ENCODE measurements around the gene MSANTD3.
"Not testable (repeated sequence)": the region's sequence is repeated elsewhere in the genome, so short reads cannot be mapped to it uniquely, and the experiment has no call there.

The MSANTD3 gene, protein sequence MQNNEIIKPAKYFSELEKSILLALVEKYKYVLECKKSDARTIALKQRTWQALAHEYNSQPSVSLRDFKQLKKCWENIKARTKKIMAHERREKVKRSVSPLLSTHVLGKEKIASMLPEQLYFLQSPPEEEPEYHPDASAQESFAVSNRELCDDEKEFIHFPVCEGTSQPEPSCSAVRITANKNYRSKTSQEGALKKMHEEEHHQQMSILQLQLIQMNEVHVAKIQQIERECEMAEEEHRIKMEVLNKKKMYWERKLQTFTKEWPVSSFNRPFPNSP

DNA sequence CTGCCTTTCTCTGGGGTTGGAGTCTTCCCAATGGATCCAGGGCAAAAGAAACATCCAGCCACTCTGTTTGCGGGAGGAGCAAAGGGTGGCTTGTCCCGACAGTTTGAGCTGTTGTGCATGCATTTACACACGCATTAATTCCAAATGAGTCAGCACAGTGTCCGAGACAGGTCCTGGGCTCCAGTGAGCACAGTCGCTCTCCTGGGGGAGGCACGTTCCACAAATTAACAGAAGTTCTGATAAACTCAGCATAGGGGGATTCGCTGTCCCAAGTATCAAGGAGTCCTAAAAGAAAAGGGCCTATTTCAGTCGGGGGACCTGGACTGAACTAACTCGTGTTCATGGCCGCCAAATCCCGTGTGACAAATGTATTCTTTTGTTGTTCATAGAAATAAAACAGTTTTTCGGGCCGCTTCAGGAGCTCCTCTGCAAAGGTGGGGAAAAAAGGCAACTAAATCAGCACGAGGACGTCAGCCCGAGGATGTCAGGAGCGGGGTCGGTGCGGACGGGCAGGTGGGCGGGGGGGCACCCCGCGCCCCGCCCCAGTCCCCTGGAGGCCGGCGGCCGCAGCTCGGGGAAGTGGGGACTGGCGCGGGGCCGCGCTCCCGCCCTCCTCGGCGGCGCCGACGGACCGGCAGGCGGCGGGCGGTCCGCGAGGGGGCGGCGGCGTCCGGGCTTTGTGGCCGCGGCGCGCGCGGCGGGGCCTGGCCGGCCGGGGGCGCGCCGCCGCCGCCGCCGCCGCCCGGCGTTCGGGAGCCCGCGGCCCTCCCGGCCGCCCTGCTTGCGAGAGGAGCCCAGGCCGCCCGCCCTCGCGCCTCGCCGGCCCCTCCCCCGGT, at the start of gene MSANTD3:
TSS of gene MSANTD3 (plus strand) at position 614 of the 836 bp plus-strand sequence. CDS start 14,796 bp downstream, outside the sequence.
- no peak for DNase-seq (ENCODE audit: low read depth)

DNA sequence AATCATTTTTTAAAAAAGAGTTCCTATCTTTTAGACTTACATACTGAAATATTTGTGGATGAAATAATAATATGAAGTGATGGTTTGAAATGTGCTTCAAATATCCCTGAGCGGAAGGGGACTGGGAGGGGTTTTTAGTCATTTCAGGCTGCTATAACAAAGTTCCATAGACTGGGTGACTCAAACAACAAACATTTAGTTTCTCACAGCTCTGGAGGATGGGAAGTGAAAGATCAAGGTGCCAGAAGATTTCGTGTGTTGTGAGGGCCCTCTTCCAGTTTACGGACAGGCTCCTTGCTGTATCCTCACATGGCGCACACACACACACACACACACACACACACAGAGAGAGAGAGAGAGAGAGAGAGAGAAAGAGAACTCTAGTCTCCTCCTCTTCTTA, 47.1 kb upstream of the MSANTD3 start:
- no peak for DNase-seq (ENCODE audit: low read depth)

DNA sequence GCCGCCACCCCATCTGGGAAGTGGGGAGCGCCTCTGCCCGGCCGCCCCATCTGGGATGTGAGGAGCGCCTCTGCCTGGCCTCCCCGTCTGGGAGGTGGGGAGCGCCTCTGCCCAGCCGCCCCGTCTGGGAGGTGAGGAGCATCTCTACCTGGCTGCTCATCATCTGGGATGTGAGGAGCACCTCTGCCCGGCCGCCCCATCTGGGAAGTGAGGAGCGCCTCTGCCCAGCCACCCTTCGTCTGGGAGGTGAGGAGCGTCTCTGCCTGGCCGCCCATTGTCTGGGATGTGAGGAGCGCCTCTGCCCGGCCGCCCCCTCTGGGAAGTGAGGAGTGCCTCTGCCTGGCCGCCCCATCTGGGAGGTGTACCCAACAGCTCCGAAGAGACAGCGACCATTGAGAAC, 34.0 kb upstream of the MSANTD3 start:
- DNase-seq (ENCODE audit: low read depth), result not testable (repeated sequence)

DNA sequence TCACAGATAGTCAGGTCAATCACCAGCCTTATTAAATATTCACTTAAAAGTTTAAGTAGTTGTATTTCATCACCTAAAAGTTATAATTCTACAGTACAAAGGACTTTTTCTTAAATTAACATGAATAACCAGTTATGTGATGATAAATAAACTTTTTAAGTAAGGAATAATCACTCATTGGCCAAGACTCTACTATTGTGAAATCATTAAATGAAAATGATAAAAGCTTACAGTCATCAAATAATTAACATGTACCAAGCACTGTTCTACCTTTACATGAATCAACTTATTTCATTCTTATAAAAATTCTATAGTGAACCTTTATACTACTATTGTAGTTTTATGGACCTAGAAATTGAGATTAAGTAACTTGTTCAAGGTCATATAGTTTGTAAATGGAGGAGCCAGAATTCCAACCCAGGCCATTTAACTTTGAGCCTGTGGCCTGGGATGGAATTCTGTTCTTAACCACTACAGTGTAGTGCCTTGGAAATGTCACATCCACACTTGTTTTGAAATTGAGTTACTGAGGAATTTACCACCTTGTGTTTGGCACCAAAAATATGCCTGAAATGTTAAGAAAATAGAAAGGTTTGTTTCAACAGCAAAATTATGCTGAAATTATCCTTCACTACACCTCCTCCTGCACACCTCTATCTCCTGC, 32.8 kb upstream of the MSANTD3 start:
- no peak for DNase-seq (ENCODE audit: low read depth)

DNA sequence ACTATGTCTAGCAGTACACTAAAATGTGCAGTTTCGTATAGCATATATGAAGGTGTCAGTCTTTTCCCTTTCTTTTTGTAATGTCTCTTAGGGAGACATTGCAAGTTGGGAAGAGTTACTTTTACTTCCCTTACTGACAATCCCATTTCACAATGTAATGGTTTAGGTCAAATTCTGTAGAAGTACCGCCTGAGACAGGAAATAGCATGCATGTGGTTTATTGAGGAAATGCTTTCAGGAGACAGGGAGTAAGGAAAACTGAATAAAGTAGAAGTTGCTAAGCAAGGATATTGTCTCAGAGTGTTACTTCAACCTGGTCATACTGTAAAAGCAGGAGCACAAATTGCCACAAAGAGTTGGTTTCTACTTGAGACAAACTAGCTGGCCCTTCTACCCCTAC, 32.1 kb upstream of the MSANTD3 start:
- DNase-seq (ENCODE audit: low read depth), result no peak

DNA sequence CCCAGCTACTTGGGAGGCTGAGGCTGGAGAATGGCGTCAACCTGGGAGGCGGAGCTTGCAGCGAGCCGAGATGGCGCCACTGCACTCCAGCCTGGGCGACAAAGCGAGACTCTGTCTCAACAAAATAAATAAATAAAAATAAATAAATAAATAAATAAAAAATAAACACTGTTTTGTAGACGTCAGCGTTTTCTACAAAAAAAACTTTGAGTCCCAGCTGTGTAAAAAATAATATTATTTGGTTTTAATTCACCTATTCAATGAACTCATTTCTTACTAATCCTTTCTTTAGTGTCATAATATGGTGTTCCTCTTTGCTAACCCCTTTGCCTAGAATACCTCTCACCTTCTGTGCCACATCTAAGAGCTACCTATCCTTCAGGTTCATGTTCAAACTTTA, 30.2 kb upstream of the MSANTD3 start:
- DNase-seq (ENCODE audit: low read depth), result no peak

DNA sequence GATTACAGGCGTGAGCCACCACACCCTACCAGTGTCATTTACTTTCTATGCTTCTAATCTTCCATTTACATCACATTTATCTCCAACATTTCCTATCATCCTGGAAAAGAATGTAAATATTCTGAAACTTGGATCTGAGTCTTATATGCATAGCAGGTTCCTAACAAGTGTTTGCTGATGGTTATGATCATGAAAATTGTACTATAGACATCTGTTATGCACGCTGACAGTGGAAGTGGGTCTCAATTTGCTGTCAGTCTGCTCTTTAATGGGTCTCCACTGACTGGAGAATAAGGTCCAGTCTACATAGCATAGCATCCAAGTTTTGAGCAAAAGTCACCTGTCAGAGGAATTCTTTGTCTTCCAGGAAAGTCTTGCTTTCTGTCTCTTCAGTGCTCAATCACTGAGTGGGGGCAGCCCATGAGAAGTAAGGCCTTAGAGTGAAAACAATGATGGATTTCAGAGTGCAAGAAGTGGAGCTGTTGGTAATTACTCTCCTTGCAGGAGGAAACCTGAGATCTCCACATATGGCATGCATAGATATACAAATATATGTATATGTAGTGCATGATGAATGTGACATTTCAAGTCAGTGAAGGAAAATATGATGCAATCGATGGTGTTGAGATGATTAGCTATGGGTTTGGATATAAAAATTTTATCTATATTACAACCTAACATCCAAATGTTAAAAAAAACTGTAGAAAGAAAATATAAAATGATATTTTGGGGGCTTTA, 29.2 kb upstream of the MSANTD3 start:
- no peak for DNase-seq (ENCODE audit: low read depth)

DNA sequence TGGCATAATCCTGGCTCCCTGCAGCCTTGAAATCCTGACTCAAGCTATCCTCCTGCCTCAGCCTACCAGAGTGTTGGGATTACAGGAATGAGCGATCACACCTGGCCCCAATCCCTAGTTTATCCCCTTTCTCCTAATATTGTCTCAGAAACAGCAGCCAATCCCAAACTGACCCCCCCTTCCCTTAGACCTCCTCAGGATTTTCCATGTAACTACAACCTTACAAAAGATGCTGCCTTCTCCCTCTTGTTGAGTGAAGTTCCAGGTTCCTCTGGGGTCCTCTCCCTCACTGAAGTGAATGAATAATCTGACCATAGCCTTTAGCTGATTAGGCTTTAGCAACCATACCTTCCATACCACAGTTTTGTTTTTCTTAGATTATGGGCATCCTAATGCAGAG, 25.9 kb upstream of the MSANTD3 start:
- no peak for DNase-seq (ENCODE audit: low read depth)

DNA sequence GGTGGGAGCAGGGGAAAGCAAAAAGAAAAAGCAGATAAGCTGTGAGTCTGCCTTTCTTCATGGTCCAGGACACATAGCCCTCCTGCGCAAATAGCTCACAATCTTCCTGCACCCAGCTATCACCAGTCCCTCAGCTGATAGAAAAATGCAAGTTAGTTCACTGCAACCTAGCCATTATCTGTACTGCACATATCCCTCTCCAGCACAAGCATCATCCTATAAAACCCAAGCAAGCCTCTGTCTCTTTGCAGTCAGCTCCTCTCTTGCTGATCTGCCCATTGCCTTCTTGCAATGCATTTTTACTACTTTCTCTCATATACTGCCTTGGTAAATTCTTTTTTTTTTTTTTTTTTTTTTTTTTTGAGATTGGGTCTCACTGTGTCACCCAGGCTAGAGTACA, 20.0 kb upstream of the MSANTD3 start:
- no peak for DNase-seq (ENCODE audit: low read depth)

DNA sequence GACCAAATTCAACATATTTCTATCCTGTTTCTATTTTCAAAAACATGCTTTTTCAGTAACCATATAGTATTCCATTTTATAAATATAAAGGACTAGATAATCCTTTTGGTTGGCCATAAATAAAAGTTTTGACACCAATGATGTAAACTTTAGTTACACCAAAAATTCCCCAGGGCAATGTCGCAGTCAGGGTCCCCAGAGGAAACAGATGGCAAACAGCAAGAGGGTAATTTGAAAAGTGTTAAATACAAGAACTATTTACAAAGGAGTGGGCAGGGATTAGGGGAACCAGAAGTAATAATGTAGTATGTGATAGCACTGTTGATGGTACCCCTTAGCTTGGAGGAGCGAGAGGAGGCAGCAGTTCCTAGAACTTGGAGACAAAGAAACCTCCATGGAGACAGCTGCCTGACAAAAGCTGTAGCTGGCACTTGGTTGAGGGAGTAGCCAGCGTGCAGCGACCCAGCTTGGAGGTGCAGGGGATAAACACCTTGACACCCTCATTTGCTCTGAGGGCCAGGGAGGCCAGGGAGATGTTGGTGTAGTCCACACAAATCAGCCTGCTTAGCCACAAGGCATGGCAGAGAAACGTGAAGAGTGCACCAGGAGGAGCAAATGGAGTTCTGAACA, 18.3 kb upstream of the MSANTD3 start:
- no peak for DNase-seq (ENCODE audit: low read depth)

DNA sequence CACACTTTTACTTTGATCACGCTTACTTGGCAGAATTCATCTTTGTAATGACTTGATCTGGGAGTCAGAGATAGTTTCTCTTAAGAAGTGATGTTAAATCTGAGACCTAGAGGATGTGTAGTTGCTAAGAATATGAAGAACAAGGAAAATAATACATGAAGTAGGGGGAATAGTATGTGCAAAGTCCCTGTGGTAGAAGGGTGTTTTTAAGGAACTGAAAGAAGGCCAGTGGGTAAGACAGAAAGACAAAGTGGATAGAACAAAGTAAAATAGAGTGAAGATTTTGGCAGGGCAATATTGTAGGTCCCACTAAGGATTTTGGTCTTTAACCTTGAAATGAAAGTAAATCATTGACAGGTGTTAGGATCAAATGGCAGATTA, 17.8 kb upstream of the MSANTD3 start:
- DNase-seq (ENCODE audit: low read depth), result no peak

DNA sequence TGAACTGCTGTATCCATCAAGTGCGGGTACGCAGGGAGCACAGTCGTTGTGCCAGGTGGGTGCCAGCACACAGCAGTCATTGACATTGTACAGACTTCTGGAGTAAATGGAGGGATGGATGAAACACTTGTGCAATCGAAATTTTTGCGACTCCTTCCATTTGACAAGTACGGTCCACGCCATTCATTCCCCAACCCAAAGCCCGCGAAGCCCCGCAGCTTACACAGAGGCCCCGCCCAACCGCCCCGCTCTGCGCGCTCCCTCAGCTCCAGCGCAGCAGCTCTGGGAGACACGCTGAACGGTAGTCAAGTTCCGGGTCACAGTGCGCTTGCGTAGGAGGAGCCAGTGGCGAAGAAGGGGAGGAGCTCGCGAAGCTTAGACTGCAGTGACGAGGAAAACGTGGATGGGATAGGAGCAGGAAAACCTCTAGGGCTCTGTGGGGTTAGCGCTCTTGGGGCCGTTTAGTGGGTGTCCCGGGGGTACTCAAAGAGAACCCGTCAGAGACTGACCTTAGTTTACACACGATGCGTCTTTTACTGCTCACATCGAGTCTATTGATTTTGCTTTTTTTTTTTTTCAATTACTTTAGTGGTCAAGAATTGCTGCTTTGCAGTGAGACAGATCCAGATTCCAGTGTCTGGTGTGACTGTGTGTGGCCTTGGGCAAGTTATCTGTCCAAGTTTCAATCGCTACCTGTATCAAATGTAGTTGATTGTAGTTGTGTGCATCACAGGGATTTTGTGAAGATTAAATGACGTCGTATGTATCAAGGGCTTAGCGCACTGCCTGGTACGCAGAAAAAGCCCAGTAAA, 15.3 kb upstream of the MSANTD3 start:
- DNase-seq (ENCODE audit: low read depth), result peak; percentile 75

DNA sequence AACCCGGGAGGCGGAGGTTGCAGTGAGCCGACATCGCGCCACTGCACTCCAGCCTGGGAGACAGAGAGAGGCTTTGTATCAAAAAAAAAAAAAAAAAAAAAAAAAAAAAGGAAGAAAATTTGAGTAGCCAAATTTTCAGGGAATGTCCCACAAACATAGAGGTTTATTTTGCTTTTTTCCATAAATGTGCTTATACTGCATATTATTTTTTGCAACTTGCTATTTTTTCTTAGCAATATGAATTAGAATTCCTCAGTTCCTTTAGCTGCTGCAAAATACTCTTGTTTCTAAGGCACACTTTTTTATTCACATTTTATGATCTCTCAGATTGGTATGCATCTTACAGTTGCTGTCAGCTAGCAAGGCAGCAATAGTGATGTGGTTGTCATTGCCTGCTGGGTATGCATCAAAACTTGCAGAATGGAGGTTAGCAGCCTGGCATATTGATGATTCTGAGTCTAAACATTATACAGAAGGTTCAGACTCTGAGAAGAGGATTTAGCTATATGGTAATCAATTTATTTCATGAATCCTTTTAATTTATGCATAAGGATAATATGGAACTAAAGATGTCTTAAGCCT, 13.0 kb upstream of the MSANTD3 start:
- no peak for DNase-seq (ENCODE audit: low read depth)

DNA sequence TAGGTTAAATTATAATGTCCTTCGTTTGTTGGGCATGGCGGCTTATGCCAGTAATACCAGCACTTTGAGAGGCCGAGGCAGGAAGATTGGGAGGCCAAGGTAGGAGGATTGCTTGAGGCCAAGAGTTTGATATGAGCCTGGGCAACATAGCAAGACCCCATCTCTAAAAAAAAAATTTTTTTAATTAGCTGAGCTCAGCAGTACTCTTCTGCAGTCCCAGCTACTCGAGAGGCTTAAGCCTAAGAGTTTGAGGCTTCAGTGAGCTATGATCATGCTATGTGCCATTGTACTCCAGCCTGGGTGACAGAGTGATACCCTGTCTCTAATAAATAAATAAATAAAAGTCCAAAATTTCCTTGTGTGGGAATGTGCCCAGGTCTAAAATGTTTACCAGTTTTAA, 9.1 kb upstream of the MSANTD3 start:
- DNase-seq (ENCODE audit: low read depth), result no peak

DNA sequence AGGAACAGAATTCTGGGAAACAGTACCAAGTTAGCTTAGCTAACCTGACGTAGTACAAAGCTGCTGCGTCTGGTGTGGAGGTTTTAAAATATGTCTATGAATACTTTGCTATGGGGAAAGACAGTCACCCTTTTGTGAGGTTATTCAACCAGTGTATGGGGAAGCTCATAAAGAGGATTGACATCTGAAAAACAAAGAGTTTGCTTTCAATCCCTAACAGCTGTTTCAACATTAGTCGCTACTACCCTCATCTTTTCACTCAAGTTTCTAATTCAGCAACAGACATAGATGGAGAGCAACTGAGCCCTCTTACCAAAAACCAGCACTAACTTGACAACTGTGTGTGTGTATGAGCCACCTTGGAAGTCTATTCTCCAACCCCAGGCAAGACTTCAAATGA, 7.8 kb upstream of the MSANTD3 start:
- no peak for DNase-seq (ENCODE audit: low read depth)

DNA sequence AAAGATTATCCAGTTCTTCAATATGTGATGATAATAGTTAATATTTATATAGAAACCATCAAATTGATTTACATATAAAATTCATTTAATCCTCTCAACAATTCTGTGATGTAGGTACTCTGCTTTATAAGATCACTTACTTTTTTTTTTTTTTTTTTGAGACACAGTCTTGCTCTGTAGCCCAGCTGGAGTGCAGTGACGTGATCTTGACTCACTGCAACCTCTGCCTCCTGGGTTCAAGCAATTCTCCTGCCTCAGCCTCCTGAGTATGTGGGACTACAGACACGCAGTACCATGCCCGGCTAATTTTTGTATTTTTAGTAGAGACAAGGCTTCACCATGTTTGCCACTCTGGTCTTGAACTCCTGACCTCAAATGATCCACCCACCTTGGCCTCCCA, 5.8 kb upstream of the MSANTD3 start:
- DNase-seq (ENCODE audit: low read depth), result not testable (repeated sequence)

DNA sequence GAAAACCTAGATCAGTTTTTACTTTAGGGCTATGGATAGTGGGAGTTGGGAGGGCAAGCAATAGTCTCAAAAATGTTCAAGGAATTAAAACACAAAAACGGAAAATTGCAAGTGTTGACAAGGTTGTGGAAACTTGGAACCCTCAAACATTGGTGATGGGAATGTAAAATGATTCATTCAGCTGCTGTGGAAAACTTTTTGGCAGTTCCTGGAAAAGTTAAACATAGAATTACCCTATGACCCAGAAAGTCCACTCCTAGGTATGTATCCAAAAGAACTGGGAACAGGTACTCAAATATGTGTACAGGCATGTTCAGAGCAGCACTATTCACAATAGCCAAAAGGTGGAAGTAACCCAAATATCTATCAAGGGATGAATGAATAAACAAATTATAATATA, 1.2 kb upstream of the MSANTD3 start:
- DNase-seq (ENCODE audit: low read depth), result no peak

DNA sequence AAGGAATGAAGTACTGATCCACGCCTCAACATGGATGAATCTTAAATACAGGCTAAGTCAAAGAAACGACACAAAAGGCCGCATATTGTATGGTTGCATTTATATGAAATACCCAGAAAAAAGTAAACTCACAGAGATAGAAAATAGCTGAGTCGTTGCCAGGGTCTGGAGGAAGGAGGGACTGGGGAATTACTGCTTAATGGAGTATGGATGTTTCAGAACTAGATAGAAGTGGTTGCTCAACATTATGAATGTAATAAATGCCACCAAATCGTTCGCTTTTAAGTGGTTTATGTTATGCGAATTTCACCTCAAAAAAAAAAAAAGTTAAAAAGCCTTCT, 784 bp upstream of the MSANTD3 start:
- DNase-seq (ENCODE audit: low read depth), result no peak

DNA sequence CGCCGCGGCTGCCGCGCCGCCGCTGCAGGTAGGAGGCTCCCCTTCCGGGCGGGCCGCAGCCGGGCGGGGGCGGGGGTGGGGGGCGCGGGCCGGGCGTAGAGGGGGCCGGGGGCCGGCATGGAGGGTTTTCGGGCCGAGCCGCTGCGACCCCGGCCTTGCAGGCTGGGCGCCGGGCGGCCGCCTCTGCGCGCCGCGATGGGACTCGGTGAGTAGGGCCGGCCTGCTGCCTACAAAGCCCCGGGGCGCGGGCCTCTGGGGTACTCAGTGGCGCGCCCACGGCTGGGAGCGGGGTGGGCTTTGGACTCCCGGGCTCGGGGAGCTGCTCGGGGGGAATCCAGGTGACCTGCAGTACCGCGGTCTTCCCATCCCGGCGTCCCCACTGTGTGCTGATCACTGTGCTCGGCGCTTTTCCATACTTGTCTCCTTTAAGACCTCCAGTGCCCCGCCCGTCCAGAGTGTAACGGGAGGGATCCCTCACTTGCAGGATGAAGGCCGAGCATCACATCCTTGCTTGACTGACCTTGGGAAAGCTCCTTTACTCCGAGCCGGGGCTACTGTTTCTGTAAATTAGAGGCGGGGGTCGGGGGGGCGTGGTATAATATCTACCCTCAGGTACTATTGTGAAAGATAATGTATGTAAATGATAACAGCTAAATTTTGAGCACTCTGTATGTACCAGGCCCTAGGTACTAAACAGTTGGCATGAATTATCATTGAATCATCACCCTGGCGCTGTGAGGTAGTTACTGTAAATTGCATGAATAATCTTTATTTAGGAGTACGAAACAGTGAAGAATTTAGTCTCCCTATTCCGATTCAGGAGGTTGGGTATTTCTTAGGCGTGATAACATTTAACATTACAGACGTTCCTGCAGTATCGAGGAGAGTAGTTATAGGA, 672 bp downstream of the MSANTD3 start:
- no peak for DNase-seq (ENCODE audit: low read depth)

All from stimulated activated CD8-positive, alpha-beta memory T cell treated with anti-CD3 and anti-CD28 coated beads, Interleukin-15, amount 100 ng/mL, for 24 hours (primary cell).